HG02840 (cell line): ENCODE measurements around the gene CBX1.
A peak's percentile ranks its signal among the peaks of the same experiment; 100 is the strongest.

Experiments used
- ATAC-seq: cut with Tn5 transposase; IDR thresholded peaks from one replicate; pipeline ENCODE4 v1.9.1; 2021; ENCODE audit warnings: mild to moderate bottlenecking, moderate library complexity, moderate number of reproducible peaks; ENCODE audit not compliant: unreplicated experiment, low FRiP score

Gene CBX1

DNA sequence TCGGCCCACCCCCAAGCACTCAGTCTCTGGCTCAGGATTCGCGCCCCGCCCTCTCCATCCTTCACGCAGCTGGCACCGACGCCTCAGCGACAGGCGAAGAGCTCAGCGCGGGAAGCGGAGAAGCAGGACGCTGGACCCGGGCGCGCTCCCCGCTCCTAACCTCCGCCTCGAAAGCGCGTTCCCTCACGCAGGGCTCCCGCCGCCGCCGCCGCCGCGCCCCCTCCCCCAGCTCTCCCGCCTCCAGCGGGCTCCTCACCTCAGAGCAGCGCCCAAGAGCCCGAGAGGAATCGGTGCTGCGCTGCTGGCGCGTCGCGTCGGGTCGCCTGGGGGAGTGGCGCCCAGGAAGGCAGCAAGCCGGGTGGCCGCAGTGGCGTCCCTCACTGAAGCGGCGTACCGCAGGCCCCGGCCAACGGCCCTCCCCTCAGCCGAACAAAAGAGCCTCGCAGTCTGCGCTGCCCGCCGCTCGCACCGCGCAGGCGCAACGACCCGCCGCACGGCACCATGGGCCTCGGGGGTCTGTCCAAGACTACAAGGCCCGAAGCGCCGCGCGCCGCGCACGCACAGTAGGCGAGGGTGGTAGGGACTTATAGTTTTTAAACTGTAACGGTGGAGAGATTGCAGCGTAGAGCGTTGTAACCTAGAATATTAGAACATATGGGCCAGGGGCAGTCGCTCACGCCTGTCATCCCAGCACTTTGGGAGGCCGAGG, at the start of gene CBX1:
Gene CBX1, minus strand, starts transcription at position 467 of the 709 bp plus-strand sequence. CDS start 24,474 bp downstream, outside the sequence.
- peak; percentile 84 for ATAC-seq

DNA sequence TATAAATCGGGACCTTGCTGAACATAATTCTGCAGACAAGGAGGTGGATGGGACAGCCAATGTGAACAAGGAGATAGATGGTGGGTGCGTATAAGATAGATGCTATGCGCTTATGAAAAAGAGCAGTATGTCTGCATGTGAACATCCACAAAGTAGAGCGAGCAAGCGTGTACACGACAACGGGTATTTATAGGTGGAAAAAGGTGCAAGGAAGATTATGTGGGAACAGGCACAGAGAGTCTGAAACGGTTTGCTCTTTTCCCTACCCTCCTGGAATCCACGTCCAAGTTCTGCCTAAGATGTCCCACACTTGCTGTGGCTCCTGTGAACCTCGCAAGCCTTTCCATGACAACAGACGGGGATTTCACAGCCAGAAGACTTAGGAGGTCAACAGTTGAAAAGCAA, 49.3 kb upstream of the CBX1 start:
- ATAC-seq = no peak

DNA sequence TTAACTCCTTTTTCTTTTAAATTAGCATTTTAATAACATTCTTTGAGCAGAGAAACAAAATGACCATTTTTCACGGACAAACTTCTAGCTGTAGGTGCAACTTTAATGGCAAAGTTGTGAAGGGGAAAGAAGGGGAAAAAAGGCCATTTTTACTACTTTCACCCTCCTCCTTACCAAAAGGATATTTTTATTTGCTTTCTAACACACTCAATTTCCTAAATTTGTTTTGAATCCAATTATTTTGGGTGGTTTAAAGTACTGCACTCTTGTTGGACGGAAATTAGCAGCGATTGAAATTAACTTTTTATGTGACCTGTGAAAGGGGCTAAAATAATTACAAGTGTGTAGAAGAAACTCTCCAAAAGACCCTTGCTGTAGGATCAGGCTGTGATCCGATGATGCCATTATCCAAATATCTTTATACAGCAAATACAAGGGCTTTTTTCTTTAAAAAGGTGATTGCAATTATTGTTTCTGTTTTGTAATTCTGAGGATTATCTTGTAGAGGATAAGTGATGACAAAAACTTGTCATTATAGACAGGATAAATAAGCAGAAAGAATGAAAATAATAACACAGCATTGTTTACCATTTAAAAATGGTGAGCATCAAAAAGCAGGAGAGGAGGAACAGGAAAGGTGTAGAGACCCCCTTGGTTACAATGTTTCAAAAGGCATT, 48.6 kb upstream of the CBX1 start:
- no peak for ATAC-seq

DNA sequence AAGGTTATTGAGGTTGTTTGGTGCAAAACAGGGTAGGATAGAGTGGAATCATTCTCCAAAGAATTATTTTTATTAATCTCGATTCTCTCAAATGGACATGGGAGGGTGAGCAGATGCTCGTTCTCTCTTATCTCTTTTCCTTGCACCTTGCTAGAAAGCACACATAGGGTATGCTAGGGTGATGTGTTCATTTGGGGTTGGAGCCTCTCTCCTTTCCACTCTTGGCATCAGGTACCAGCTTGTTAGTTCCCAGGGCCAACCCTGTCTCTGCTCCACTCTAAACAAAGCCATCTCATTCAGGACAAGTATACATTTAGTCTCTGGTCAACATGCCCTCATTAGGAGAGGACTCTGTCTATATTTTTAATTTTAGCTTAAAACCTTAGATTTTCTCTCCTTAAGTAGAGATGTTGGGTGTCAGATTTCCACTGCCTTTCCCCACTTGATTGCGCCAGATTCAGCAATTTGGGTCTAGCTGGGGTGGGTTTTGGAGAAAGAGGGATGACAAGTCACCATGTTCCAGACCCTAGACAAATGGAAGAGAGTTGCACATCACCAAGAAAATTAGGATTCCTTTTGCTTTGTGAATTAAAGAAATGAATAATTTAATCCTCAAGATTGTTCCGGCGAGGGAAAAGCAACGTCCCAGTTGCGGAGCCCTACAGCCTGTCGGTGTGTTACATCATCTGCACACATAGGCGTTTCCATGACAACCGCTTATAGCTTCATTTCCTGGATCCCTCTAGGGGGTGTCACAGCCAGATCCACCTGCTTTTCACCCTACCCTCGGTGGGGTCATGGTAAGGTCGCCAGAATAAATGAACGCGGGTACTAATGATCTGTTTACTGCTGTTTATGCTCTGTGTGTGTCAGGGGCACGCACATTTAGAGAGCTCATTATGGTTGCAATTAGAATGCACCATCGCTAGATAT, 47.8 kb upstream of the CBX1 start:
- no peak for ATAC-seq

DNA sequence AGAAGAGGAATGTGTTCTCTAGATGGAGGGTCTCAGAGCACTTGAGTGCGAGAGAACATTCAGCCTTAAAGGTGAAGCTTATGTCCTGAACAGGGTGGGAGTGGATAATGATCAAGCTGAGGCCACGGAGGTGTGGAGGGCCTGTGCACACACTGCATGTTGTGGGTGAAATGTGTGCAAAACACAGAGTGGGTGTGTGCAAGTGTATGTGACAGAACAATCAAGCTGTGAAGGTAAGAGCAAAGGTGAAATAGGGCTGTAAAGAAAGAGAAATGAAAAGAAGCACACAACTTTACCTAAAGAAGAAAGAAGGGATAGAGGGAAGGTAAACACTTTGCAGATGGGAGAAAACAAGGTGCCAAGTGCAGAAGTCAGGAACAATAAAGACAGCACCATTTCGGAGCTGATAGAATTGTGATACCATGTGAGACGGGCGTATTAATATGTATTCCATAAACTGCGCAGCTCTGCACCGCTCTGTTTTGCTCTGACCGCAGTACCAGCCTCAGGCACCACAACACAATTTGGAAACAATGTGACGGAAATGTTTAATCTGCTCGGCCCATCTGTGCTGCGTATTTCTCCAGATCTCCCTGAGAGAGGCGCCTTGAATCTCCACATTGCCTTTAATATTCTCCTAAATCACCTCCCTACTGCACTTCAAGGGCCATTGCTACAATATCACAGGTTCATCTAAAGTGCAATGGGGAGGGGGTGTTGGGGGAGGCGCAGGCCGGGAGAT, 46.9 kb upstream of the CBX1 start:
- no peak for ATAC-seq

DNA sequence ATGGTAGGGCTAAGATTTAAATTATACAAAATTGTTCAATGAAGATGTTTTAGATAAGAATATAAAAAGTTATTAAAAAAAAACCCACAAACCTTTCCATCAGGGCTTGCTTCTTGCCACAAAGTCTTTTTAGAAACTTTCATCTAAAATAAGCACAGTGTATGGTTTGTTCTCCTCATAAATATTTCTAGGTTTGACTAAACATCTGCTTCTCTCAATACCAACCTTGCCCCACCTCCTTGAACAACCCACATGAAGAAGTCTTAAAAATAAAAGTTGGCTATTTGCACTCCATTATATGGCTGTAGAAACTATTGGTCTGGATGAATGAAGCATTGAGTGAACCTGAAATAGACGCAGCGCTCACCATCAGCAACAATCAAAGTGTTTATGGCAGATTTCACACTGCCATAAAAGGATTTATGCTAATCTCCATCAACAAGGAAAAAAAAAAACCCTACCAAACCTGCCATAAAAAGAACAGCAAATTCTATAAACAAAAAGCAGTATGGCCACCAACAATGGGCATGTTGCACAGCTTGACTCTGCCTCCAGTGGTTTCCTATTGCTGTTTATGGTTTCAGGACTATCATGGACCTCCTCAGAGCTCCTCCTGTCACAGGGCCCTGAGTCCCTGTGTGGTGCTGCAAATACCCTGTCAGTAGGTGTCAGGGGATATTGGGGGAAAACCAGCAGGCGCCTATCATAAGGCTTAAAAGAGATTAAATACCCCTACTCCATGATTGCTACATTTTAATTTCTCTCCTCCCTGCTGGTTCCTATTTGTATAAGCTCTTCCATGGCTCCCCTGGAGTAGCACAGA, 43.9 kb upstream of the CBX1 start:
- no peak for ATAC-seq

DNA sequence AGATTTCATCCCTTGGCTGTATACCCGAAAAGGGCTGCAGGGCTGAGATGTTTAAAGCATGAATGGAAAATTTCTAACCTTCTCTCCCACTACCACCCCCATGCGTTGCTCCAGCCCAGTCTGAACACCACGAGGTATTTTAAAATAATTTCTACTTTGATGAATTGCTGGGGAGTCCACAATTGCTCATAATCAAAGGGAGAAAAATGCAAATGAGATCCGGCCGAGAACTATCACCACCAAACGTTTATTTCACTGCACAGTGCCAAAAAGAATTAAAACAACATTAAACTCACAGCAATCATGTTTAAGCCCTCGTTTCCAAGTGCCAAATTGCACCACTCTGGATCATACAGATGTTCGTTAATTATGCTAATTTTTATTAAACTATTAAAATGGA, 43.0 kb upstream of the CBX1 start:
- ATAC-seq = no peak

DNA sequence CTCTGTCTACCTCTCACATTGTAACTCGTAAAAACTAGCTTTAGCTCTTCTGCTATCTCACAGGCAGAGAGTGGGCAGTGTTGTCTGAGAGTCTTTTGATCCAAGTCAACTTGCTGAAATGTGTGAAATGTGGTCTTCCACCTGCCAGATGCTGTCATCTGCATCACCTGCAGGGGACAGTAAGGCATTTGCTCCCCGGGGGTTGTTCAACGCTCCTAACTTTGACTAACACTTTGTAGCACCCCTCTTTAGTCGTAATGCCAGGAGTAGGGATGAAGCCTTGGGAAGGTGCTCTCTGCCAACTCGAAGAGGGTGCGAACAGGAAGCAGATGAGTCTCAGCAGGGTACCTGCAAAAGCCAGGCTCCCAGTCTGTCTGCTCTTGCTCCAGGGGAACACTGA, 42.4 kb upstream of the CBX1 start:
- ATAC-seq = no peak

DNA sequence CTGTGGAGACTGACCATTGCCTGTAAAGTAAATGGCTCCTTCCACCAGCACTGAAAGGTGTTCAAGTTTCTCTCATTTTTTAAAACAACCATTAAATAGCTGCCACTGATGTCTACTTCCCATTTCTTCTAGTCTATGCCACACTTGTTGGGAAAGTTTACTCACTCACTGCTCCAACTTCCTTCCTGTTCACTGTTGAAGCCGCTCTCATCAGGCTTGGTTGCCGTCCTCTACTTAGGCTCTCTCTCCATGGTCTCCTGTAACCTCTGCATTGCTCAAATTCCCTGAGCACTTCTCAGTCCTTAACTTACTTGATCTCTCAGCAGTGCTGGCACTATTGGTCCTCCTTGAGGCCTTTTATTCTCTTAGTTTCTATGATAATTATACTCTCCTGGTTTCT, 38.7 kb upstream of the CBX1 start:
- ATAC-seq = no peak

DNA sequence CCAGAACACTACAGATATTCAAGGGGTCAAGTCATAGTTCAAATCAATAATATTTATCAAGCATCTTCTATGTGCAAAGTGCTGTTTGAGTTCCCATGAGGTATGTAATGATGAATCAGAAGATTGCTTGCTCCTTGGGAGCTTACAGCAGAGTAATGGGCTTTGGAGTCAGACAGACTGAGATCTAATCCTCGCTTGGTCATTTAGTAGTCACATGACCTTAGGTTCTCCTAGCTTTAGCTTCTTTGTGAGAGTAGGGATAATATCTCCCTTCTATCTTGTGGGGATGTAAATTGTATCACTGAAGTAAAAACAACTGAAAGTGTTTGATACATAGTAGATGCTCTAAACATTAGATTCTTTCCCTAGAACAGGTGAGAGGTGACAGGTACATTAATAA, 36.4 kb upstream of the CBX1 start:
- no peak for ATAC-seq

DNA sequence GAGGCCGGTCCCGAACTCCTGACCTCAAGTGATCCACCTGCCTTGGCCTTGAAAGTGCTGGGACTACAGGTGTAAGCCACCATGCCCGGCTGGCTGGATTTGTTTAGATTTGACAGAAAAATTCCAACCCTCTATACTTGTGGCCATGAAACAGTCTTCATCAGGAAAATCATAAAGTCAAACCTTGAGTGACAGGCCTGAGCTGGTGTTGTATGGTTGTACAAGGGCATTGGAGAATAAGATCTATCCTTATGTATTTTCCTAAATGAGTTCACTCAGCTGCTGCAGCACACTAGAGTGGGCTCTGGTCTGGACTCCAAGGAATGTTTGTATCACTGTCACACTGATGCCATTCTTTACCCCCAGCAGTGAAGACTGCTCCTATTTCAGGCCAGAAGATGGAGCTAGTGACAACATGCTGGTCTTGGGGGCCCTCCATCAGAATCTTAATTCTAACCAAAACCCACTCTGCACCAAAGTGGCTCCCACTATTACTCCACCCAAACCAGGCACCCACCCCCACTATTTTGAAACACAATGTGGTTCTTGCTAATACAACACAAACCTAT, 33.7 kb upstream of the CBX1 start:
- no peak for ATAC-seq

DNA sequence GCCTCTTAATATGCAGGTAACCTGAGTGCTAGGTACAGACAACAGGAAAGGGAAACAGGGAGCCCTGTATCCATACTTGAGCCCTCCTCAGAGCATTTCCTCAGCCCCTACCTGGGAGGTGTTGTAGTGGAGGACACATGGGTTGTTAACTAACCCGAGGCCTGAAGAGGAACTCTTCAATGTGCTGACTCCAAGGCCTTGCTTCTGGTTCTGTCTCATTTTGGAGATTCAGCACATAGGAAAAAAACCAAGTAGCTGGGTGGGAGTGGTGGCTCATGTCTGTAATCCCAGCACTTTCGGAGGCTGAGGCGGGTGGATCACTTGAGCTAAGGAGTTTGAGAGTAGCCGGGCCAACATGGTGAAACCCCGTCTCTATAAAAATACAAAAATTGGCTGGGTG, 31.1 kb upstream of the CBX1 start:
- no peak for ATAC-seq

DNA sequence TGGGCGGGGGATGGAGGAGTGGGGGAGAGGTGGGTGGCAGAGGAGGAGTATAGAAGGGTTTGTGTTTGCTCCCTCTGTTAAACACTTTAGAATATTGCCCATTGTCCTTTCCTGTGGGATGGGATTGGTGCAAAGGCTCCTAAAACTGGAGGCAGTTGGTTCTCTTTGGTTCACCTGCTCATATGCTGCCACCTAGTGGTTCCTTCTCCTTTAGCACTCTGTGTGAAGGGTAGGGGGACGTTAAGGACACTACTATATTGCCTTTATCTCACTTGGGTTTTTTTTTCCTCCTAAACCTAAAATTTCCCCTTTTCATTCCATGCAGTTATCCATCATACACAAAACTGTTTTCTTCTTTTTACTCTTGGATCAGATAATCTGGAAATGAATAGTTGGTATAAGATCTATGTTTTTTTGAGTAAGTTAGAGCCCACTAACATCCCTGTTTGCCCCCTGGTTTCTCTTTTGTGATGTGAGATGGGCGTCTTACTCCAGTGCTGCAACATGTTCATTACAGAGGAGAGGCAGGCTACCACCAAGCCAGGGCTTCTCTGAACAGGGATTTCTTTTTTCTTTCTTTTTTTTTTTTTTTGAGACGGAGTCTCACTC, 30.0 kb upstream of the CBX1 start:
- no peak for ATAC-seq

DNA sequence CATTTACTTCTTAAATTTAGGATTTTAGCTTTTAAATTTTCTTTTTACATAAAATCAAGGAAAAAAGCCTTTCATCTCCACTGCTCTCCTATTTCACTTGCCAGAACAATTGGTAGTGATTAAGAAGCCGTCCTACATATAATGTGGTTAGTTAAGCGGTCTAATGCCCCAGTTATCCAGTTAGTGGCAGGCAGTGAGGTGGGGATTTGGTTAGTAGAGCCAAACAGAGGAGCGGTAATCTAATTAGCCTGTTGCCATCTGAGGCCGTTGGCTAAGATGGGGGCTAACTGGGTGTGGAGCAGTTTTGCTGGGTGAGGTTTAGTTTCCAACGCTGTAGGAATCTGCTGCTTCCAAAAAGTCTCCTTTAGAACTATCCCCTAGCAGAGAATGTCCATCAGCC, 28.7 kb upstream of the CBX1 start:
- no peak for ATAC-seq

DNA sequence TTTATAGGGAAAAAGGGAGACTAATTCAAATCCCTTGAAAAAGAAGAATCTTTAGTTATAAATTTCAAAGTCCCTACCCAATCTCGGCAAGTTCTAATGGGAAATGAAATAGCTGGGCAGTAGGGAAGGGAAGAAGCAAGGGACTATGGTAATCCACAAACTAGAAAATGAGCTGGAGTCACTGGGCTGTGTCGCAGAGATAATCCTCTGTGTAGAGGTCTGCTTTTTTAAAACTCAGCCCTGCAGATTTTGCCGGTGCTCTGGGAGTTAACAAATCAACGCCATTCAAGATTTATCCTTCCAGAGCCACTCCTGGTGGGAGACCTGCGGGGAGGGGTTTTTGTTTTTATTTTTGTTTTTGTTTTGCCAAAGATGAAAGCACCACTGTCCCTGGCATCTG, 27.1 kb upstream of the CBX1 start:
- ATAC-seq = no peak

DNA sequence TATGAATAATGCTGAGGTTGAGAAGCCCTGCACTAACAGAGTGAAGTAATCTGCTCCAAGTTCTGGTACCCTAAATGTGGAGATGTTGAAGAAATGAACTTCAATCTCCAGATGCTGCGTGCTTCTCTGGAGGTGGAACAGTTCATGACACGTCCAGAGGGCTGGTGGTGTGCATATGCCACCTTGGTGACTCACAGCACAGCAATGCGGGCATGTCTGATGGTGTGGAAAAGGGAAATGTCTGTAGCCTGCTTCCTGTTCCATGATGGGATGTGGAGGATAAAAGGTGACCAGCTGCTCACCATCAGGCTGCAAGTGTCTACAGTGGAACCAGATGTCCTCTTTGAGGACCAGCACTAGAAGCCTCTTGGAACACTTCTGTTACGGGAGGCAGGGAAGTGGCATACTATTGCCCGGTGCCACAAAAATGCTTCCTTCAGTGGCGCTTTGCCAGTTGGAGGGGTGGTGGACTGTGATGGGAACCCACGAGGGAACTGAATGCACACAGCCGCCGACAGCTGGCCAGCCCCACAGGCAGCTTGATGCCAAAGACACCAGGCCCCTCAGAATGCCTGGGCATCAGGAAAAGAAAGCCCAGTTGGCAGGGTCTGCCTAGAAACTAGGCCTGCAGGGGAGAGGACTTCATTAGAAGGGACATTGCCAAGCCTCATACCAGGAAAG, 26.2 kb upstream of the CBX1 start:
- ATAC-seq = no peak

DNA sequence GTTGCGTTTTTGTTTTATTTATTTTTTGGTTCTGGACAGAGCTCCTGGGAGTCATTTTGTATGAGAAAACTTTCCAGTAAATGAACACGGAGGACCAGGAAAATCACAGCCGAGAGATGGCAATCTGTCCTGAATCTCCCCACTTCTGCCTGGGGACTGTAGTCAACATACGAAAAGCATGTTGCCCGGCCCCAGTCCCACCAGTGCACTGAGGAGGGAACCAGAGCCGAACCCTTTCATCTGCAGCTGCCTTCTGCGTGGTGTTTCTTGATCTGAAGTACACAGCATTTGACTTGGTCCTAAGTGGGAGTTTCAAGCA, 25.2 kb upstream of the CBX1 start:
- ATAC-seq = no peak

DNA sequence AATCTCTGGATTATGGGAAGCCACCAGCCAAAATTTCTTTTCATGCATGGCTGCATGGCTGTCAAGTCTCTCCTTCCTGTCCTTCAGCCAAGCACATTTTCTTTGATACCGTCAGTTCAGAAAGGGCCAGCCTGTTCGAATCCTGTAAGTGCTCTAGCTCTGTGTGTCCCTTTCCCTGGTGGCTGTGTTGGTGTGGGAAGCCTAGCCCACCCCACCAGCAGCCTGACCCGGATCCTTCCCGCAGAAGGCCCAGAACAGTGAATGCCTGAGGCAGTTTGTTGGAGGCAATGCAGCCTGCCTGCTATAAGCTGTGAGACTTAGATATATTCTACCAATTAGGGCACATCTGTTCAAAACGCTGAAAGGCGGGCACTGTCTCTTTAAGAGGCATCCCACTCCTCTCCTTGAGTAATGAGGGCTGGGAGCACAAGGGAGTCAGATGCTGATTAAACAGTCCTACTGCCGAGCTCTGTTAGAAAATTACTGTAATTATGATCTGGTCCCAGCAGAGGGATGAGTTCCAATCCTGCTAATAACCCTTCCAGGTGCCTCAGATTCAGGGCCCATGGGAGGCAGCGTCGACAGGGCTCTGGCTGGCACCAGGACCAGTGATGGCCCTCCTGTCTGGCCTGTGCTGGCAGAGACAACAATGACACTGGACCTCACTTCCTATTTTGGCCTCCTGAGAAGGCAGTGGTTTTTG, 24.7 kb upstream of the CBX1 start:
- no peak for ATAC-seq
